H9 (cell line): ENCODE measurements around the gene ATP5MC2. TPM values are rescaled to one million over a fixed set of nuclear protein-coding genes. Genes with fewer than 3 reads are reported as not detected.

ENCODE experiments used
- DNase-seq: peaks from one replicate; pipeline ENCODE4 v3.0.0-alpha.2; 2017
- H2AFZ ChIP-seq: one replicate; pipeline ENCODE4 v1.6.1; 2013; ENCODE audit warnings: mild to moderate bottlenecking, low read length, control low read depth, moderate library complexity
- H2AK5ac ChIP-seq: 2 replicates; pipeline ENCODE4 v1.6.1; 2013; ENCODE audit warnings: low read length, control low read depth, mixed read lengths; ENCODE audit not compliant: insufficient read length
- H2BK120ac ChIP-seq: one replicate; pipeline ENCODE4 v1.6.1; 2013; ENCODE audit warnings: low read depth, mild to moderate bottlenecking, low read length, control low read depth, inconsistent platforms; ENCODE audit not compliant: poor library complexity, severe bottlenecking
- H2BK12ac ChIP-seq: 2 replicates; pipeline ENCODE4 v1.6.1; 2013; ENCODE audit warnings: low read length, control low read depth, mixed read lengths, low read depth; ENCODE audit not compliant: insufficient read length
- H2BK15ac ChIP-seq: 2 replicates; pipeline ENCODE4 v1.6.1; 2013; ENCODE audit warnings: low read depth, low read length, control low read depth
- H2BK20ac ChIP-seq: one replicate; pipeline ENCODE4 v1.6.1; 2013; ENCODE audit warnings: low read depth, mild to moderate bottlenecking, low read length, control low read depth, inconsistent platforms; ENCODE audit not compliant: poor library complexity, severe bottlenecking
- H2BK5ac ChIP-seq: 2 replicates; pipeline ENCODE4 v1.6.1; 2013; ENCODE audit warnings: low read length, control low read depth, mixed read lengths; ENCODE audit not compliant: insufficient read length
- H3K14ac ChIP-seq: 2 replicates; pipeline ENCODE4 v1.6.1; 2013; ENCODE audit warnings: low read length, control low read depth; ENCODE audit not compliant: insufficient read depth
- H3K18ac ChIP-seq: 2 replicates; pipeline ENCODE4 v1.6.1; 2013; ENCODE audit warnings: low read depth, mild to moderate bottlenecking, mixed read lengths, low read length, control low read depth; ENCODE audit not compliant: insufficient read length
- H3K23ac ChIP-seq: 2 replicates; pipeline ENCODE4 v1.6.1; 2013; ENCODE audit warnings: low read length, control low read depth, mixed read lengths, low read depth; ENCODE audit not compliant: insufficient read length
- H3K23me2 ChIP-seq: 2 replicates; pipeline ENCODE4 v1.6.1; 2013; ENCODE audit warnings: low read depth, mild to moderate bottlenecking, mixed read lengths, low read length, control low read depth; ENCODE audit not compliant: insufficient read length, poor library complexity, severe bottlenecking
- H3K27ac ChIP-seq: 2 replicates; pipeline ENCODE4 v1.5.1; 2013; ENCODE audit warnings: low read length, control low read depth, mixed read lengths, low read depth; ENCODE audit not compliant: insufficient read length
- H3K27me3 ChIP-seq: 2 replicates; pipeline ENCODE4 v1.6.1; 2013; ENCODE audit warnings: low read length, control low read depth, inconsistent platforms; ENCODE audit not compliant: insufficient read depth
- H3K4ac ChIP-seq: 2 replicates; pipeline ENCODE4 v1.6.1; 2013; ENCODE audit warnings: low read depth, mild to moderate bottlenecking, control low read depth, inconsistent platforms, low read length, moderate library complexity
- H3K4me1 ChIP-seq: 2 replicates; pipeline ENCODE4 v1.6.1; 2013; ENCODE audit warnings: low read length, control low read depth, inconsistent platforms; ENCODE audit not compliant: insufficient read depth
- H3K4me2 ChIP-seq: 2 replicates; pipeline ENCODE4 v1.6.1; 2013; ENCODE audit warnings: low read length, control low read depth, mixed read lengths; ENCODE audit not compliant: insufficient read length, insufficient read depth
- H3K56ac ChIP-seq: 2 replicates; pipeline ENCODE4 v1.6.1; 2013; ENCODE audit warnings: low read depth, mild to moderate bottlenecking, mixed read lengths, low read length, control low read depth; ENCODE audit not compliant: insufficient read length
- H3K79me1 ChIP-seq: 2 replicates; pipeline ENCODE4 v1.6.1; 2013; ENCODE audit warnings: low read depth, mild to moderate bottlenecking, moderate library complexity, low read length, control low read depth, inconsistent platforms; ENCODE audit not compliant: insufficient read depth, poor library complexity, severe bottlenecking
- H3K79me2 ChIP-seq: 2 replicates; pipeline ENCODE4 v1.6.1; 2013; ENCODE audit warnings: low read length, control low read depth, inconsistent platforms; ENCODE audit not compliant: insufficient read depth
- H3K9ac ChIP-seq: 2 replicates; pipeline ENCODE4 v1.6.1; 2013; ENCODE audit warnings: low read length, control low read depth, mixed read lengths; ENCODE audit not compliant: insufficient read length; ENCODE audit errors: extremely low read depth
- H3K9me3 ChIP-seq: one replicate; pipeline ENCODE4 v1.6.1; 2013; ENCODE audit warnings: low read depth, low read length, inconsistent platforms; ENCODE audit not compliant: control insufficient read depth
- H3T11ph ChIP-seq: one replicate; pipeline ENCODE4 v1.6.1; 2013; ENCODE audit warnings: mild to moderate bottlenecking, low read length, control low read depth, inconsistent platforms
- H4K20me1 ChIP-seq: one replicate; pipeline ENCODE4 v1.6.1; 2013; ENCODE audit not compliant: control insufficient read depth, insufficient read length, insufficient read depth
- H4K5ac ChIP-seq: 2 replicates; pipeline ENCODE4 v1.6.1; 2013; ENCODE audit warnings: low read depth, mild to moderate bottlenecking, mixed read lengths, low read length, control low read depth; ENCODE audit not compliant: insufficient read length
- H4K8ac ChIP-seq: replicated peaks from 2 replicates; pipeline ENCODE4 v1.6.1; 2013; ENCODE audit warnings: low read length, control low read depth, mixed read lengths, low read depth; ENCODE audit not compliant: insufficient read length
- H4K91ac ChIP-seq: 2 replicates; pipeline ENCODE4 v1.6.1; 2013; ENCODE audit warnings: low read depth, mild to moderate bottlenecking, moderate library complexity, mixed read lengths, low read length, control low read depth; ENCODE audit not compliant: insufficient read length
- H3K27ac Mint-ChIP-seq, 3 experiments: 2 replicates in 2 of 3; 3 replicates in 1 of 3; pipeline ENCODE4 v1.8.0; 2020 to 2021; ENCODE audit warnings: mixed read lengths in 3 of 3, mild to moderate bottlenecking in 1 of 3, moderate library complexity in 1 of 3
- H3K27me3 Mint-ChIP-seq: 2 replicates; pipeline ENCODE4 v1.8.0; 2021; ENCODE audit warnings: low read depth, mild to moderate bottlenecking, moderate library complexity, mixed read lengths
- H3K36me3 Mint-ChIP-seq, 3 experiments: 2 replicates in 2 of 3; 3 replicates in 1 of 3; pipeline ENCODE4 v1.8.0; 2020 to 2021; ENCODE audit warnings: low read depth in 3 of 3, mixed read lengths in 3 of 3; ENCODE audit not compliant: insufficient read depth in 1 of 3
- H3K4me1 Mint-ChIP-seq, 2 experiments: 2 replicates each; pipeline ENCODE4 v1.8.0; 2020; ENCODE audit warnings: mixed read lengths in 2 of 2
- H3K4me3 Mint-ChIP-seq, 2 experiments: 2 replicates in 1 of 2; 3 replicates in 1 of 2; pipeline ENCODE4 v1.8.0; 2020 to 2021; ENCODE audit warnings: mild to moderate bottlenecking in 2 of 2, mixed read lengths in 2 of 2, moderate library complexity in 1 of 2
- H3K9me3 Mint-ChIP-seq, 2 experiments: 2 replicates in 1 of 2; 3 replicates in 1 of 2; pipeline ENCODE4 v1.8.0; 2020; ENCODE audit warnings: mild to moderate bottlenecking in 2 of 2, mixed read lengths in 2 of 2, moderate library complexity in 1 of 2
- WGBS: extraction: QIAGEN DNeasy Blood & Tissue Kit; methylation state at CpG from one replicate; pipeline ENCODE4 v1.1.7; 2013; ENCODE audit warnings: missing lambda C conversion rate, low lambda C conversion rate, mixed read lengths; ENCODE audit not compliant: insufficient read length; ENCODE audit errors: extremely low coverage; 5-methylcytosine and 5-hydroxymethylcytosine counted together
- total RNA-seq: library from RNA; stranded (reverse); gene quantifications from 2 replicates; pipeline ENCODE4 v1.2.1, GENCODE V29; 2021
- TF ChIP-seq, protein P1 (sequence below): fragments of 200-600 bp; sonication (generic); conservative IDR thresholded peaks from 3 replicates; pipeline ENCODE4 v1.8.0; 2021; ENCODE audit warnings: antibody characterized with exemption, mild to moderate bottlenecking

The ATP5MC2 gene
- total RNA-seq, 1 experiment from 2014 or later = 379 TPM

DNA sequence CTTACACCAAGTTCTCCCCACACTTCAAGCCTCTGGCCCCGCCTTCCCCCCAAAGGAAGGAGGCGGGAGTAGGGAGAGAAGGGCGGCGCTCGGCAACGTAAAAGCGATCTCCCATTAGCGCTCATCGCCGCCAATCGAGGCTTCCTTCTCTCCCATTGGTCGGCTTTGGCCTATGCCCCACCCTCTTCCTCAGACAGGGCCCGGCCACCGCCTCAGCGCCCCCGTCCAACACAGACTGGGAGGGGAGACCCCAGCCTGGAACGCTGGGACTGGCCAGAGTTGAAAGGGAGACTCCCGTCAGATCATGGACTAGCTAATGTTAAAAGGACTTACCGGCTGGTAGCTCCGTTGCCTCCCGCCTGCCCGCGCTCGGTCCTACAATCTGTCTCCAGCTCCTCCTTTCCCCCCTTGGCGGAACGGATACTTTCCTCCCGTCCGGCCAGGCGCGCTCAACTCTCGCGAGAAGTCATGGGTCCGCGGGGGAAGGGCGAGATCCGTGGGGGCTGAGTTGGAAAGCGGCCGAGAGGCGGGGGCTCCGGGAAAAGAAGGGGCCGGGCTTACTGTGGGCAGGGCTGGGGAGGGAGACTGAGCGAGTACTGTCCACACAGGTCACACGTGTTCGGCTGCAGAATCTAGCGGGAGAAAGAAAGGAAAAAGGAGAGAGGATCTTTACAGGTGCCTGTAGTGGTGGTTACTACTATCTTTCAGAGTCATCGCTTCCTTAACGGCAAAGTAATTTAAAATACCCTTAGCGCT lies 49.8 kb downstream of the ATP5MC2 start, which contains the start of gene ATF7:
Gene ATF7, minus strand, starts transcription at position 437 of the 756 bp plus-strand sequence. CDS start 25,382 bp downstream, outside the sequence.
- H3K27ac Mint-ChIP-seq = peak within 1 kb of the TSS; percentile 99
- Histone ChIP-seq H2BK120ac (no peak within 1 kb of the TSS), H3K56ac (peak within 1 kb of the TSS; percentile 8), H3K4ac (no peak within 1 kb of the TSS; the same call in 1 of the 2 replicates), H2AFZ (no peak within 1 kb of the TSS), H3K23ac (no peak within 1 kb of the TSS), H2BK5ac (no peak within 1 kb of the TSS), H4K91ac (no peak within 1 kb of the TSS), H3K18ac (peak within 1 kb of the TSS; percentile 96), H3K79me2 (peaks cover 3% of the 10 kb centered on the region; the same call in 1 of the 2 replicates), H3T11ph (no peak within 1 kb of the TSS), H4K5ac (no peak within 1 kb of the TSS), H3K4me2 (peak within 1 kb of the TSS; percentile 71), H3K23me2 (peaks cover 10% of the 10 kb centered on the region), H4K8ac (no peak within 1 kb of the TSS), H3K9me3 (no peaks in the 10 kb centered on the region), H3K27ac (peak within 1 kb of the TSS; percentile 12), H2BK15ac (no peak within 1 kb of the TSS), H3K9ac (peak within 1 kb of the TSS; percentile 92), H2AK5ac (no peak within 1 kb of the TSS), H3K14ac (peak within 1 kb of the TSS; percentile 97), H4K20me1 (no peaks in the 10 kb centered on the region), H2BK12ac (no peak within 1 kb of the TSS), H2BK20ac (no peak within 1 kb of the TSS), H3K79me1 (no peaks in the 10 kb centered on the region), H3K27me3 (no peaks in the 10 kb centered on the region), H3K4me1 (peaks cover 8% of the 10 kb centered on the region)
- no CpG with 5 or more reads among the region's 48 CpGs for WGBS
- no peaks in the 10 kb centered on the region for H3K27me3 Mint-ChIP-seq
- TF ChIP-seq, protein P1, sequence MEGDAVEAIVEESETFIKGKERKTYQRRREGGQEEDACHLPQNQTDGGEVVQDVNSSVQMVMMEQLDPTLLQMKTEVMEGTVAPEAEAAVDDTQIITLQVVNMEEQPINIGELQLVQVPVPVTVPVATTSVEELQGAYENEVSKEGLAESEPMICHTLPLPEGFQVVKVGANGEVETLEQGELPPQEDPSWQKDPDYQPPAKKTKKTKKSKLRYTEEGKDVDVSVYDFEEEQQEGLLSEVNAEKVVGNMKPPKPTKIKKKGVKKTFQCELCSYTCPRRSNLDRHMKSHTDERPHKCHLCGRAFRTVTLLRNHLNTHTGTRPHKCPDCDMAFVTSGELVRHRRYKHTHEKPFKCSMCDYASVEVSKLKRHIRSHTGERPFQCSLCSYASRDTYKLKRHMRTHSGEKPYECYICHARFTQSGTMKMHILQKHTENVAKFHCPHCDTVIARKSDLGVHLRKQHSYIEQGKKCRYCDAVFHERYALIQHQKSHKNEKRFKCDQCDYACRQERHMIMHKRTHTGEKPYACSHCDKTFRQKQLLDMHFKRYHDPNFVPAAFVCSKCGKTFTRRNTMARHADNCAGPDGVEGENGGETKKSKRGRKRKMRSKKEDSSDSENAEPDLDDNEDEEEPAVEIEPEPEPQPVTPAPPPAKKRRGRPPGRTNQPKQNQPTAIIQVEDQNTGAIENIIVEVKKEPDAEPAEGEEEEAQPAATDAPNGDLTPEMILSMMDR = no peak
- peak; percentile 99 for DNase-seq
- peak within 1 kb of the TSS; percentile 85 to 92 for H3K4me3 Mint-ChIP-seq
- H3K36me3 Mint-ChIP-seq = no peaks in the 10 kb centered on the region; a peak in 1 of 7 replicates
- H3K9me3 Mint-ChIP-seq = no peaks in the 10 kb centered on the region; a peak in 1 of 5 replicates
- H3K4me1 Mint-ChIP-seq = peaks cover 29 to 30% of the 10 kb centered on the region in 2 experiments
